HG03064 (cell line): ENCODE measurements around the gene POLR2E.

ENCODE experiments used
- ATAC-seq: cut with Tn5 transposase; IDR thresholded peaks from one replicate; pipeline ENCODE4 v1.9.1; 2021; ENCODE audit warnings: low read depth; ENCODE audit not compliant: unreplicated experiment

The POLR2E gene

DNA sequence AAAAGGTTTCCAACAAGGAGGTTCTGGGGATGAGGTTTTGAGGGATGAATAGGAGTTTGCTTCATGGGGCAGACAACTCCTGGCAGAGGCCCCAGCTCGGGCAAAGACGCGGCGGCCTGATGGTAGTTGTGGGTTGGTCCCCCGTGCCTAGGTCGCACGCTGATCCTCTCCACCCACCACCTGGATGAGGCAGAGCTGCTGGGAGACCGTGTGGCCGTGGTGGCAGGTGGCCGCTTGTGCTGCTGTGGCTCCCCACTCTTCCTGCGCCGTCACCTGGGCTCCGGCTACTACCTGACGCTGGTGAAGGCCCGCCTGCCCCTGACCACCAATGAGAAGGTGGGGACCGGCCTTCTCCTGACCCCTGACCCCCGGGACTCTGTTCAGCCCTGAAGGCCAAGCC is 43.4 kb downstream of the POLR2E start:
- ATAC-seq: no peak

GRCh38 chr19:1050989-1051788 is 44.0 kb downstream of the POLR2E start:
- no peak for ATAC-seq

DNA sequence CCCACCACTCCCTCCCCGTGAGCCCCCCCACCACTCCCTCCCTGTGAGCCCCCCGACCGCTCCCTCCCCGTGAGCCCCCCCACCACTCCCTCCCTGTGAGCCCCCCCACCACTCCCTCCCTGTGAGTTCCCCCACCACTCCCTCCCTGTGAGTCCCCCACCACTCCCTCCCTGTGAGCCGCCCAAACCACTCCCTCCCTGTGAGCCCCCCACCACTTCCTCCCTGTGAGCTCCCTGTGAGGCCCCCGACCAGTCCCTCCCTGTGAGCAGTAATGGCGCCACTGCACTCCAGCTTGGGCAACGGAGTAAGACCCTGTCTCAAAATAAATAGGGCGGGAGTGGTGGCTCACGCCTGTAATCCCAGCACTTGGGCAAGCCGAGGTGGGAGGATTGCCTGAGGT is 45.4 kb downstream of the POLR2E start:
- ATAC-seq: no peak

GRCh38 chr19:1049106-1049505 is 46.1 kb downstream of the POLR2E start:
- ATAC-seq: no peak

DNA sequence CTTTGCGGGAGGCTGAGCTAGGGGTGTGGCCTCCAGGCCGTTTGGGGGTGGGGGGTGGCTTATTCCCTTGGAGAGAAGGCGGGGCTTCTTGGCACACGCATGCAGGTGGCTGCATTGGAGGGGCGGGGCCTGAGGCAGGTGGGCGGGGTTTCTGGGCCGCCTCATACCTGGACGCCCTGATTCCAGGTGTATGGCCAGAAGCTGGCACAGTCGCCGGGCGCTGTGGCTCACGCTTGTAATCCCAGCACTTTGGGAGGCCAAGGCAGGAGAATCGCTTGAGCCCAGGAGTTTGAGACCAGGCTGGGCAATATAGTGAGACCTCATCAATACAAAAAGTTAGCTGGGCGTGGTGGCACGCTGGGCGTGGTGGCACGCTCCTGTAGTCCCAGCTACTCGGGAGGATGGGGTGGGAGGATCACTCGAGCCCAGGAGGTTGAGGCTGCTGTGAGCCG is 47.5 kb downstream of the POLR2E start:
- ATAC-seq: no peak

GRCh38 chr19:1046836-1047695 is 48.1 kb downstream of the POLR2E start:
- ATAC-seq: no peak

- ATAC-seq: no peak
Measured at GRCh38 chr19:1046117-1046626, 49.0 kb downstream of the POLR2E start.

- no peak for ATAC-seq
Measured at GRCh38 chr19:1045247-1045603, 50.0 kb downstream of the POLR2E start.

GRCh38 chr19:1042689-1043511 is 52.3 kb downstream of the POLR2E start:
- ATAC-seq: no peak

DNA sequence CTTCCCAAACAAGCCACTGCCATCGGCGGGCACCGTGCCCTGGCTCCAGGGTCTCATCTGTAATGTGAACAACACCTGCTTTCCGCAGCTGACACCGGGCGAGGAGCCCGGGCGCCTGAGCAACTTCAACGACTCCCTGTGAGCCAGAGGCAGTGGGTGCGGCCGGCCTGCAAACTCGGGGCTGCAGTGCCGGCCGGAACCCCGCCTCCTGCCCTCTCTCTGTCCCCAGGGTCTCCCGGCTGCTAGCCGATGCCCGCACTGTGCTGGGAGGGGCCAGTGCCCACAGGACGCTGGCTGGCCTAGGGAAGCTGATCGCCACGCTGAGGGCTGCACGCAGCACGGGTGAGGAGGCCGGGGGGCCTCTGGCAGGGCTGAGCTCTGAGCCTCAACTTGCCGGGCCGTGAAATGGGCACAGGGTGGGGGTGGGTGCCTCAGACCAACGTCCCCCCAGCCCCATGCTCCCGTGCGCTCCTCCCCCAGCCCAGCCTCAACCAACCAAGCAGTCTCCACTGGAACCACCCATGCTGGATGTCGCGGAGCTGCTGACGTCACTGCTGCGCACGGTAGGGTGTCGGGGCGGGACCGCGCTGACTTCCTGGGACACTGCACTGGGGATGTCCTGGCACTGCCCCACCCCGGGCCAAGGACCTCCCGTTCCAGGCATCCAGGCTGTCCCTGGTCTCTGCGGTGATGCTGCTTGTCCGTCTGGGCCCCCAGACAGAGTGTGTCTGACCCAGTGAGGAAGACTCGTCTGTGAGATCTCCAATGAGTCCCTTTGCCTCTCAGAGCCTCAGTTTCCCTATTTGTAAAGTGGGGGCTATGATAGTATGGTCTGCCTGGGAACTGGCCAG is 53.1 kb downstream of the POLR2E start:
- ATAC-seq: no peak

DNA sequence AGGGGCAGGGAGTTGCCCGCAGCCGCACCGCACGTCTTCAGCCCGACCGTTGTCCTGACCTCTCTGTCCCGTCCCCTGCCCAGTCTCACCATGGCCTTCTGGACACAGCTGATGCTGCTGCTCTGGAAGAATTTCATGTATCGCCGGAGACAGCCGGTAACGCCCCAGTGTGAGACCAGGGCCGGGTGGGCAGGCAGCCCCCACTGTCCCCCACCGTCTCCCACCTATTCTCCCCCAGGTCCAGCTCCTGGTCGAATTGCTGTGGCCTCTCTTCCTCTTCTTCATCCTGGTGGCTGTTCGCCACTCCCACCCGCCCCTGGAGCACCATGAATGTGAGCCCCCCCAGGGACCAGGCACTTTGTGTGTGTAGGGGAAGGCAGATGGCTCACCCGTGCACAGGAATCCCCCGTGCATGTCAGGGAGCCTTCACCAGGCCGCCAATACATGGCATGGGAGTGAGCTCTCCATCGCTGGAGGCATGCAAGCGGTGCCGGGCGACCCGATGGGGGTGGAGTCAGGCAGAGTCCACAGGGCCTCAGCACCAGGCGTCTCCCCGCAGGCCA is 53.8 kb downstream of the POLR2E start:
- ATAC-seq: no peak

DNA sequence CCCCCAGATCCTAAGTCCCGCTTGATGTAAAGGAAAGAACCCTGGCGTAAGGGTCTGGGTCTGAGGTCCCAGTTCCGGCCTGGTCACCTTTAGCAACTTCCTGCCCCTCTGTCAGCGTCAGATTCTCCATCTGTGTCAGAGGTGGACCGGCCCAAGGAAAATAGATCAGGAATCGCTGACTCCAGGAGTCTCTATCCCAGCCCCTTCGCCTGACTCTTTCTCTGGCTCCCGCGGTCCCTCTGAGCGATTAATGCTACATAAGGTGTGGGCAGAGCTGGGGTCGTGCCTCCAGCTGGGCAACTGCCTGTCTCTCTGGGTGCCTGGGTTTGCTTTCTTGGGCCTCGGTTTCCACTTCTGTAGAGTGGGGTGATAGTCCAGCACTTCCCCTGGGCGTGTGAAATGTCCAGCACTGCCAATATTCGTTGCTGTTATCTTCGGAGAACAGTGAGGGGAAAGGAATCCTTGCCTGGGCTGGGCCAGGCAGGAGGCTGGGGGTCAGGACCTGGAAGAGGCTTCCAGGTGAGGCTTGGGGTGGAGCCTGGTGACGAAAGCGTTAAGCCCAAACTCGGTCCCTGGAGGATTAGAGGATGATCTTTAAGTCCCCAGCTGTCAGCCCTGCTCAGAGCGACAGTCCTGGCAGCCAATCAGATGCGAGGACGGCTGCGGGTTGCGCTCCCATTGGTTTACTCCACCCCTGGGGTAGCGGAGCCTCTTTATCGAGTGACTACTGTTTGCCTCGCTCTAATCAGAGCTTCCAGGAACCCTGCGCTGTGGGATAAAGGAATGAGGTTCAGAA is 54.5 kb downstream of the POLR2E start:
- no peak for ATAC-seq

GRCh38 chr19:1039646-1040475 is 55.3 kb downstream of the POLR2E start, which contains the start of gene ABCA7:
TSS of gene ABCA7 (plus strand) at chr19:1040107. CDS start at chr19:1041362, 1,255 bp downstream.
- peak; percentile 46 for ATAC-seq

DNA sequence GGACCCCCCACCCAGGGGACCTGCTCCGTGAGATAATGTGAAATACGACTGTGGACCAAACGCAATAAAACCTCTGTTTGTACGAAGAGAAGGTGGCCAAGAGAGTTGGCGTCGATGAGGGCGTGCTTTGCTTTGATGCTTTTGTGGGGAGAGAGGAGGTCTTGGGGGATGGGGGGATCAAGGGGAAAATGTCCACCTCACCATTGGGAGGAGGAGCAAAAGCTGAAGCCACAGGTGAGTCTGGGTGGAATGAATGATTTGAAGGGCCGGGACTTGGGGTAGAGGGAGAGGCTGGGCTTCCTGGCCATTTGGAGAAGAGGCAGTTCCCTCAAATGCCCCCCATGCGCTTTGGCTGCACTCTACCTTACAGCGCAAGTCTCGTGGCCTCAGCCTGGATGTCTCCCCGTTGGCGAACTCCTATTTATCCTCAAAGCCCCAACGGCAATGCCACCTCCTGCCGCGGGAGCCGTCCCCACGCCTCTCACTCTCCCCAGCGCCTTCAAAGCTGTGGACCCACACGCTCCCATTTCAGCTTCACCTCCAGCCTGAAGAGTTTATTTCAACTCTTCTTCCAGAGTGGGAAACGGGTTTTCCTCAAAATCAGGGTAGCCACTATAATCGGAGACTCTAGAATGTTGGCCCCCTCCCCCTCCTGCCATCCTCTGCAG is 56.1 kb downstream of the POLR2E start:
- no peak for ATAC-seq

GRCh38 chr19:1037621-1038064 is 57.5 kb downstream of the POLR2E start:
- ATAC-seq: no peak
